Measurements from ENCODE around the gene PCSK1.
A peak's percentile ranks its signal among the peaks of the same experiment; 100 is the strongest.
"Not testable (repeated sequence)": the region's sequence is repeated elsewhere in the genome, so short reads cannot be mapped to it uniquely, and the experiment has no call there.

PCSK1 gene

DNA sequence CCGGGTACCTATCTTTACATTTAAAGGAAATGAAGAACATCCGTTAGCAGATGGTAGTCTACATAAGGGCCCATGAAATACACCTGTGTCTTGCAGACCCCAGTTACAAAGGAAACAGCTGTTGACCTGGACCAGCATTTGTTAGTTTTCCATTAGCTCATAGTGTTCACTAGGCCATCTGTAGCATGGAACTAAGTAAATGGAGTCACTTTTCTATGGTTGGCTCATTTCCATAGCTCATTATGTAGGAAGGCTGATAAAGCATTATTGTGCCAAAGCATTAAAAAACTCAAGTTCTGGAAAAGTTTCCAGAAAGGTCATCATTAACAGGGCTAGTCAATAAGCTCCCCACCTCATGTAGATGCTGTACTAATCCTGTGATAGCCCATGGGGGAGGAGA, 62.1 kb downstream of the PCSK1 start:
- no peak for DNase-seq

DNA sequence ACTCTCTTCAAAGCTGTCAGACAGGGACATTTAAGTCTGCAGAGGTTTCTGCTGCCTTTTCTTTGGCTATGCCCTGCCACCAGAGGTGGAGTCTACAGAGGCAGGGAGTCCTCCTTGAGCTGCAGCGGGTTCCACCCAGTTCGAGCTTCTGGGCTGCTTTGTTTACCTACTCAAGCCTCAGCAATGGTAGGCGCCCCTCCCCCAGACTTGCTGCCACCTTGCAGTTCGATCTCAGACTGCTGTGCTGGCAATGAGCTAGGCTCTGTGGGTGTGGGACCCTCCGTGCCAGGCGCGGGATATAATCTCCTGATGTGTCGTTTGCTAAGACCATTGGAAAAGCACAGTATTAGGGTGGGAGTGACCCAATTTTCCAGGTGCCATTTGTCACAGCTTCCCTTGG, 65.7 kb downstream of the PCSK1 start:
- not testable (repeated sequence) for DNase-seq

DNA sequence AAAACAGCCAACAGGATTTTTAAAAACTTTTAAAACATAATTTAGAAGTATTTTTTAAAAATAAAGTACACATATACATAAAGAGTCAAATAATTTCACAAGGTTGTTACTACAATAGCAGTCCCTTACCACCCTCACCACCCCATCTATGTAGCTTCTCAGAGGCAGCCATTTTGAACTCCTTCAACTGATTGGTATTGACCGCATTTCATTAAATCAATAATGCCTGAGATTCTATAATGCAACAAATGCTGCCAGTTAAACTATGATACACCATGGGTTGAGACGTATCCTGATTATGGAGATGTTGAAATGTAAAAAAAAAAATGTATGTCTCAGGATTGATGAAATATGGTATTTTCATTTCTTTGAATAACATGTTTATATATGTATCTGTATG, 78.8 kb downstream of the PCSK1 start:
- no peak for DNase-seq

DNA sequence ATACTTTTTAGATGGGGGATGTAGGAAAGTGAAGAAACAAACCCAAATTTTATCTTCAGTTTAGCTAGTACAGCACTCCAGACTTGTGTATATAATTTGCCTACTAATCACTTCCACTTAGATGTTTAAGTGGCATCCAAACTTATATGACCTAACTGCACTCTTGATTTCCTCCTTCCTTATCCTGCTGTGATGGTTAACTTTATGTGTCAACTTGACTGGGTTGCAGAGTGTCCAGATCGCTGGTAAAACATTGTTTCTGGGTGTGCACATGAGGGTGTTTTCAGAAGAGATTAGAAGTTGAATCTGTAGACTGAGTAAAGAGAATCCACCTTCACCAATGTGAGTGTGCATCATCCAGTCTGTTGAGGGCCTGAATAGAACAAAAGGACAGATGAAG, 79.8 kb downstream of the PCSK1 start:
- DNase-seq: no peak

DNA sequence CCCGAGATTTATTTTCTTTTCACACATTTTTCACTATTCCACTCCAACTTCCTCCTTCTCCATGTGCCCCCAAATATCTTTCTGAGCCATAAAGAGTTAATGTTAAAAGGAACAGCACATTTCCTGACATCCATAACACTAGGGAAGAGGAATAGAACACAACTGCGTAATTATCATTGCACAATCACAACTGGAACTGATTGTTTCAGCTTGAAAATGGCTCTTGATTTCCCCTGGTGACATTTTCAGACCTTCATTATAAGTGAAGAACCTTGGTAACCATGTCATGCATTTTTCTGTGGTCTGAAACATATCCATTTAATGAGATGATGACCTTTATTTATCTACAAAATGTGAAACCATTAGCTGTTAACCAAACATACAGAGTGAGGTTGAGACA, 82.4 kb downstream of the PCSK1 start:
- no peak for DNase-seq

DNA sequence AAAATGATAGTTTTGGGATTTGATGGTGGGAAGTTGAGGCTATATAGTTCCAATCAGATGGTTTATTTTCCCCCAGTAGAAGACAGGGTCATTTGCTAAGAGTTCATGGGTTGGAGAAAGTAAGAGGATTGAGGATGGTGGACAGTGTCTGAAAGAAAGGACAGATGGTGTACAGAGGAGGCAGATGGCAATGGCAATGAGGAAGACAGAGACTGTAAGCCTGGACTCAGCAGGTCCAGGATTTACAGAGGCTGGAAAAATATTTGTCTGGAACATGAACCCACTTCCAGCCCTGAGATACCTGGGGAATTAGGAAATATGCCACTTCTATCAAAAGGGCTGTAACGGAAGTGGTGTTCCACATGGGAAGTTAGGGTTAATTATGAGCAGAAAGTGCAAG, 84.5 kb downstream of the PCSK1 start:
- DNase-seq: no peak

- DNase-seq: no peak
Measured at GRCh38 chr5:96347502-96348292, 85.4 kb downstream of the PCSK1 start.

DNA sequence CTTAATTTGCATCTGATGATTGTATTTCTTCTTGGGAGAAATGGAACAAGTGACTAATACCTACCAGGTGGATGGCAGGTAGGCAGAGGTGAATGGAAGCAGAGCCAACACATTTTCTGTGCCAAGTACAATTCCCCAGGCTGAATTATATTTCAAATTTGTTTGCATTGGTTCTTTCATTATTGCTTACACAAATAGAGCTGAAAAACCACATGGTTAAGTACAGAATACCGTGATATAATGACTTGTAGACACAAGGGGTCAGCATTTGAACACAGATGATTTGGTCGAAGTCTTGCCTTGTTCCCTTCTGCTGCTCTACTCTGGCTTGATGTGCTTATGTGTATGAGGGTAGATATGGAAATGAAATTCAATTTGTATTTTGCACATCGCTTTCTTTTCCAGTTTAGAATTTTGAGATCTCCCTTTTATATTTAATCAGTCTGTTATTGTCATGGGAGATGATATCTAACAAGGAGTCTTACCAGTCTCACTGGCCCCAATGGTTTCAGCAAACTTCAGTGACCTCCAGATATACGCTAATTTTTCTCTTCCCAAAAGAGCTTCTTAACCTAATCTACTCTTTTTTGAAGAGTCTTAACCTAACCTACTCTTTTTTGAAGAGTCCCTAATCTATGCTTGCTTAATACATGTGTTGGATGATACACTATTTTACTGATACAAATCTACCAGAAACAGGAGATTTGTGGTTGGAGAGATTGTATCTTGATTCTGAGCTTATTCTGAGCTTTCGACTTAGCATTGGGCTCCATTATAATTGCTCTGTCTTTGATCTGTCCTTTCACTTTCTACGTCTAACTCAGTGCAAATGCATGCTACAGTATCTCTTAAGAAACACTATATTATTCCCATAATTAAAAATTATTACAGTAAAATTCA, 88.1 kb downstream of the PCSK1 start:
- DNase-seq: peak; percentile 74

DNA sequence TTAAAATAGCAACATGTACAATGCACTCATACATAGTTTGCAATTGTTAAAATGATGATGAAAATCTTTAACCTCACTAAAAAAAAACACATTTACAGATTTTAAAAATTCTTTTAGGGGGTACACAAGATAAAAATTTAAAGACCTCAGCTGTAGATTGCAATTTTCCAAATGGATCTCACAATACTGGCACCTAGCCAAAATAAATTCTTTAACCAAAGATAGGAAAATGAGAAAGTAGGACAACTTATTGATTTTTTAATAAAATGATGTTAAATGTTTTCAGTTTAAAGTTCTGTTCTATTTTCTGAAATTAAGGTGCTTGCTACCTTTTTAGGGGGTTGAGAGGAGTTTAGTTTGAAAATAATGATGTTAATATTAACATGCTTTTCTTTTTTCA, 90.0 kb downstream of the PCSK1 start:
- no peak for DNase-seq

GRCh38 chr5:96342581-96342980, 90.5 kb downstream of the PCSK1 start:
- DNase-seq: peak; percentile 28

Data from fibroblast of skin of abdomen (primary cell).